Body of pancreas (tissue), 4 donors: ENCODE measurements around the gene SLBP.
A peak's percentile ranks its signal among the peaks of the same experiment; 100 is the strongest.

ENCODE experiments used
- CTCF ChIP-seq, 7 experiments: fragments of 450-650 bp in 4 of 7; fragments of 200-600 bp in 3 of 7; sonication (generic) in 3 of 7; IDR thresholded peaks; one replicate each; pipeline ENCODE4 v1.5.1; 2016 to 2019; ENCODE audit warnings: antibody characterized with exemption in 7 of 7
- POLR2A ChIP-seq, 3 donors: fragments of 450-650 bp; IDR thresholded peaks; one replicate each; pipeline ENCODE4 v1.6.1; 2016; ENCODE audit warnings: antibody characterized with exemption in 3 of 3, mild to moderate bottlenecking in 2 of 3

- peak in 2 of 7 experiments; percentile 16 to 19 for TF ChIP-seq CTCF (IDR thresholded peaks at IDR 0.05)
- TF ChIP-seq POLR2A (IDR thresholded peaks at IDR 0.05): no peak
These were observed 16.2 kb upstream of the SLBP start for GRCh38 chr4:1728061-1728980.
